Measurements from ENCODE around the gene MKKS. TPM values are rescaled to one million over a fixed set of nuclear protein-coding genes. Genes with fewer than 3 reads are reported as not detected.
A peak's percentile ranks its signal among the peaks of the same experiment; 100 is the strongest.

The MKKS gene
- total and polyA plus RNA-seq, 2 of the 13 experiments (the other 11 are each of a cell fraction or from before 2014, with no cell fraction given), result 26.7 to 34.5 TPM

GRCh38 chr20:10367943-10368701 lies 65.9 kb downstream of the MKKS start (continued):
- TF ChIP-seq, protein P1, sequence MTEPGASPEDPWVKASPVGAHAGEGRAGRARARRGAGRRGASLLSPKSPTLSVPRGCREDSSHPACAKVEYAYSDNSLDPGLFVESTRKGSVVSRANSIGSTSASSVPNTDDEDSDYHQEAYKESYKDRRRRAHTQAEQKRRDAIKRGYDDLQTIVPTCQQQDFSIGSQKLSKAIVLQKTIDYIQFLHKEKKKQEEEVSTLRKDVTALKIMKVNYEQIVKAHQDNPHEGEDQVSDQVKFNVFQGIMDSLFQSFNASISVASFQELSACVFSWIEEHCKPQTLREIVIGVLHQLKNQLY (CRISPR knock-in tag; IDR thresholded peaks at IDR 0.05), result no peak; the same call in none of the 2 replicates
- no peak for TF ChIP-seq GLI4 (CRISPR knock-in tag; IDR thresholded peaks at IDR 0.05; ENCODE audit: borderline replicate concordance)
- TF ChIP-seq ZC3H13 (CRISPR knock-in tag; IDR thresholded peaks at IDR 0.05), result no peak
- no peak for TF ChIP-seq PLRG1 (conservative IDR thresholded peaks at IDR 0.05)
- TF ChIP-seq ZBTB4 (CRISPR knock-in tag; IDR thresholded peaks at IDR 0.05; ENCODE audit: borderline replicate concordance), result no peak; the same call in 1 of the 2 replicates
- TF ChIP-seq ZBTB20 (CRISPR knock-in tag; IDR thresholded peaks at IDR 0.05; ENCODE audit: borderline replicate concordance, low read depth), result peak; percentile 86; the same call in 1 of the 2 replicates
- no peak for TF ChIP-seq JUND (CRISPR knock-in tag; IDR thresholded peaks at IDR 0.05)
- TF ChIP-seq TRIM22 (IDR thresholded peaks at IDR 0.05), result no peak
- TF ChIP-seq ZNF772 (CRISPR knock-in tag; IDR thresholded peaks at IDR 0.05), result peak; percentile 52; the same call in 1 of the 2 replicates
- TF ChIP-seq ZBTB43 (CRISPR knock-in tag; conservative IDR thresholded peaks at IDR 0.05), result no peak
- no peak for TF ChIP-seq ZBTB1 (CRISPR knock-in tag; IDR thresholded peaks at IDR 0.05; ENCODE audit: borderline replicate concordance)
- peak; percentile 84 for TF ChIP-seq RCOR2 (CRISPR knock-in tag; IDR thresholded peaks at IDR 0.05)
- TF ChIP-seq MXD1 (CRISPR knock-in tag; IDR thresholded peaks at IDR 0.05), result no peak
- TF ChIP-seq RFX3 (CRISPR knock-in tag; IDR thresholded peaks at IDR 0.05), result no peak
- TF ChIP-seq RFXAP (CRISPR knock-in tag; IDR thresholded peaks at IDR 0.05; ENCODE audit: borderline replicate concordance), result no peak
- TF ChIP-seq SMARCC2 (IDR thresholded peaks at IDR 0.05), result no peak; the same call in 1 of the 2 replicates
- TF ChIP-seq ELF1 (CRISPR knock-in tag; IDR thresholded peaks at IDR 0.05), result no peak
- TF ChIP-seq SOX6 (IDR thresholded peaks at IDR 0.05), result no peak
- peak; percentile 91 for TF ChIP-seq SOX6 (CRISPR knock-in tag; IDR thresholded peaks at IDR 0.05)
- no peak for TF ChIP-seq HNRNPL (IDR thresholded peaks at IDR 0.05; ENCODE audit: low read depth, low read length)
- TF ChIP-seq ZNF629 (CRISPR knock-in tag; conservative IDR thresholded peaks at IDR 0.05), result 0 out of 2 replicates have a peak, but pooled peaks have one; percentile 3
- peak; percentile 97 for TF ChIP-seq KDM6A (CRISPR knock-in tag; IDR thresholded peaks at IDR 0.05; ENCODE audit: low read depth)
- TF ChIP-seq CEBPG (CRISPR knock-in tag; IDR thresholded peaks at IDR 0.05), result peak; percentile 87; the same call in 1 of the 2 replicates
- no peak for TF ChIP-seq SNRNP70 (IDR thresholded peaks at IDR 0.05; ENCODE audit: low read depth, low read length)
- TF ChIP-seq THYN1 (CRISPR knock-in tag; IDR thresholded peaks at IDR 0.05; ENCODE audit: borderline replicate concordance, low read depth), result no peak
- peak; percentile 91 for TF ChIP-seq NCOA2 (CRISPR knock-in tag; IDR thresholded peaks at IDR 0.05)

Data from HepG2 (cell line).